GM12878 (cell line): ENCODE results near the gene SKOR2. TPM values are rescaled to one million over a fixed set of nuclear protein-coding genes. Genes with fewer than 3 reads are reported as not detected.

Source experiments
- ATAC-seq: fragments of 200-7000 bp; cut with Tn5 transposase; 3 replicates; pipeline ENCODE4 v1.9.1; 2020; ENCODE audit warnings: mild to moderate bottlenecking, moderate library complexity
- BruUV-seq: library from RNA; stranded (reverse); fragments of 400-500 nt; replicated peaks from 2 replicates; lab custom pipeline; 2021; lab: Mats Ljungman, UMichigan
- CTCF ChIA-PET: fragments of 300-600 bp; sonication (Branson Sonifier 250); formaldehyde crosslinking; extraction: SDS; loops from one replicate; lab custom pipeline; 2021; ENCODE audit warnings: inconsistent platforms; lab: Yijun Ruan, JAX
- POLR2A ChIA-PET: fragments of 350-600 bp; formaldehyde crosslinking; extraction: SDS; loops from one replicate; lab custom pipeline; 2021; ENCODE audit warnings: inconsistent platforms; lab: Charles Lee
- RAD21 ChIA-PET: fragments of 300-600 bp; sonication (Branson Sonifier 250); formaldehyde crosslinking; loops from one replicate; lab custom pipeline; 2023; ENCODE audit warnings: antibody characterized with exemption; ENCODE audit not compliant: unreplicated experiment; lab: Charles Lee
- SMC1A ChIA-PET: fragments of 300-600 bp; sonication (Branson Sonifier 250); formaldehyde crosslinking; loops from one replicate; lab custom pipeline; 2023; ENCODE audit not compliant: unreplicated experiment, uncharacterized antibody; lab: Charles Lee
- DNase-seq: peaks from one replicate; pipeline ENCODE4 v3.0.0-alpha.2; 2011; ENCODE audit warnings: low read depth, low spot score
- FAIRE-seq: peaks from 3 replicates; lab custom pipeline; 2011; peaks lifted over from hg19 to GRCh38; lab: Jason Lieb, UNC
- H2AFZ ChIP-seq: 2 replicates; pipeline ENCODE4 v1.6.0; 2011; ENCODE audit warnings: low read depth, low read length, control low read depth; ENCODE audit not compliant: control insufficient read depth
- H3K27ac ChIP-seq: 2 replicates; pipeline ENCODE4 v1.5.1; 2011; ENCODE audit warnings: control low read depth; ENCODE audit not compliant: control insufficient read depth, insufficient read depth
- H3K27me3 ChIP-seq, 2 experiments: replicated peaks in 1 of 2; 2 replicates each; pipeline versions ENCODE4 v1.6.0 to v1.6.1; 2011; ENCODE audit warnings: low read length in 1 of 2; ENCODE audit not compliant: control insufficient read depth in 2 of 2, insufficient read depth in 2 of 2
- H3K36me3 ChIP-seq, 2 experiments: 2 replicates each; pipeline ENCODE4 v1.5.1; 2011; ENCODE audit warnings: low read length in 1 of 2; ENCODE audit not compliant: control insufficient read depth in 2 of 2, insufficient read depth in 2 of 2
- H3K4me1 ChIP-seq: 2 replicates; pipeline ENCODE4 v1.6.1; 2011; ENCODE audit warnings: mild to moderate bottlenecking, low read length, moderate library complexity, mixed read lengths; ENCODE audit not compliant: control insufficient read depth, insufficient read depth
- H3K4me2 ChIP-seq: 2 replicates; pipeline ENCODE4 v1.6.0; 2011; ENCODE audit warnings: control low read depth; ENCODE audit not compliant: control insufficient read depth, insufficient read depth
- H3K4me3 ChIP-seq: fragments of 200-600 bp; sonication (generic); 2 replicates; pipeline ENCODE4 v1.5.1; 2016
- H3K79me2 ChIP-seq: 2 replicates; pipeline ENCODE4 v1.6.0; 2011; ENCODE audit warnings: low read length; ENCODE audit not compliant: control insufficient read depth, insufficient read depth
- H3K9ac ChIP-seq: 2 replicates; pipeline ENCODE4 v1.8.0; 2011; ENCODE audit warnings: low read length, control low read depth, mixed read lengths; ENCODE audit not compliant: control insufficient read depth, insufficient read depth
- H3K9me3 ChIP-seq: replicated peaks from 3 replicates; pipeline ENCODE4 v1.5.1; 2011; ENCODE audit warnings: mild to moderate bottlenecking, low read length; ENCODE audit not compliant: control insufficient read depth, insufficient read depth
- H4K20me1 ChIP-seq: 2 replicates; pipeline ENCODE4 v1.6.0; 2011; ENCODE audit not compliant: control insufficient read depth, insufficient read depth
- ETV6 ChIP-seq, 2 experiments: fragments of 450-650 bp in 1 of 2; IDR thresholded peaks in 1 of 2; conservative IDR thresholded peaks in 1 of 2; 2 replicates each; pipeline ENCODE4 v1.6.1; 2014; ENCODE audit warnings: antibody characterized with exemption in 1 of 2, borderline replicate concordance in 1 of 2, low read depth in 1 of 2, mild to moderate bottlenecking in 1 of 2, moderate library complexity in 1 of 2
- IRF5 ChIP-seq: fragments of 450-650 bp; IDR thresholded peaks from 2 replicates; pipeline ENCODE4 v1.6.1; 2017; ENCODE audit warnings: borderline replicate concordance
- NFXL1 ChIP-seq: fragments of 450-650 bp; IDR thresholded peaks from 2 replicates; pipeline ENCODE4 v1.6.1; 2017; ENCODE audit warnings: antibody characterized with exemption, mild to moderate bottlenecking, borderline replicate concordance
- NR2C2 ChIP-seq: IDR thresholded peaks from 2 replicates; pipeline ENCODE4 v1.6.1; 2011; ENCODE audit warnings: borderline replicate concordance, low read depth; ENCODE audit not compliant: control insufficient read depth, insufficient read length
- NR2F1 ChIP-seq: fragments of 450-650 bp; conservative IDR thresholded peaks from 2 replicates; pipeline ENCODE4 v1.6.1; 2017; ENCODE audit warnings: mild to moderate bottlenecking
- SREBF1 ChIP-seq: IDR thresholded peaks from 2 replicates; pipeline ENCODE4 v1.6.1; 2012; ENCODE audit warnings: mild to moderate bottlenecking, low read length
- YBX1 ChIP-seq: fragments of 450-650 bp; IDR thresholded peaks from 2 replicates; pipeline ENCODE4 v1.6.1; 2016; ENCODE audit warnings: antibody characterized with exemption
- WGBS: methylation state at CpG from one replicate; pipeline ENCODE4 v1.1.6; 2016; ENCODE audit warnings: low lambda C conversion rate; ENCODE audit not compliant: insufficient replicate concordance, insufficient coverage; ENCODE audit errors: missing lambda C conversion rate; 5-methylcytosine and 5-hydroxymethylcytosine counted together
- in situ Hi-C: fragments of 300-500 bp; cut with MboI; formaldehyde crosslinking; loops from 9 replicates; pipeline ENCODE4 v1.14.3; 2018; ENCODE audit warnings: mixed read lengths
- intact Hi-C: fragments of 100-400 bp; cut with micrococcal nuclease; formaldehyde crosslinking; loops from one replicate; pipeline ENCODE4 v1.14.2; 2022; ENCODE audit not compliant: unreplicated experiment
- polyA plus RNA-seq, 11 experiments: library from polyadenylated mRNA; depleted of rRNA in 4 of 11; unstranded in 6 of 11; stranded (reverse) in 5 of 11; fragments of >200 nt; fragmentation: Nextera tagmentation in 4 of 11; fragmentation: Illumina TruSeq in 1 of 11; extraction: Ambion mirVana in 4 of 11; extraction: Trizol in 1 of 11; gene quantifications; 1 replicate in 1 of 11; 2 replicates in 10 of 11; pipeline versions ENCODE4 v1.2.1 to v1.2.3, GENCODE V29; 2011 to 2016; ENCODE audit warnings: inconsistent platforms in 2 of 11, missing spikeins in 2 of 11, low read depth in 1 of 11
- total RNA-seq, 4 experiments: library from RNA; depleted of rRNA in 3 of 4; stranded (reverse); fragments of >200 nt in 3 of 4; fragmentation: Illumina TruSeq in 1 of 4; extraction: Trizol in 1 of 4; gene quantifications; 2 replicates each; pipeline versions ENCODE4 v1.2.1 to v1.2.3, GENCODE V29; 2013 to 2021
- TF ChIP-seq, protein P1 (sequence below): fragments of 450-650 bp; IDR thresholded peaks from 2 replicates; pipeline ENCODE4 v1.6.1; 2017; ENCODE audit warnings: mild to moderate bottlenecking
- TF ChIP-seq, protein P2 (sequence below): IDR thresholded peaks from 2 replicates; pipeline ENCODE4 v1.6.1; 2011; ENCODE audit warnings: low read depth, low read length, improper control_type of control experiment, borderline replicate concordance
- TF ChIP-seq, protein P3 (sequence below): IDR thresholded peaks from 2 replicates; pipeline ENCODE4 v1.6.1; 2011; ENCODE audit warnings: borderline replicate concordance, low read depth, mild to moderate bottlenecking, moderate library complexity, mixed read lengths, low read length; ENCODE audit not compliant: insufficient read depth; ENCODE audit errors: extremely low read length
- TF ChIP-seq, protein P4 (sequence below), 3 experiments: IDR thresholded peaks in 2 of 3; conservative IDR thresholded peaks in 1 of 3; 2 replicates each; pipeline ENCODE4 v1.5.1; 2011; ENCODE audit warnings: low read depth in 3 of 3, low read length in 3 of 3, mild to moderate bottlenecking in 3 of 3, control low read depth in 2 of 3, moderate library complexity in 2 of 3, inconsistent platforms in 1 of 3, mixed read lengths in 1 of 3; ENCODE audit not compliant: control insufficient read depth in 2 of 3, insufficient read depth in 1 of 3; ENCODE audit errors: extremely low read depth in 1 of 3

SKOR2 gene
- total and polyA plus RNA-seq, 10 of the 15 experiments (the other 5 are each of a cell fraction or from before 2014, with no cell fraction given): not detected

- Histone ChIP-seq H3K79me2 (no peaks in the 10 kb centered on the region), H3K4me2 (no peak overlapping the region), H4K20me1 (no peaks in the 10 kb centered on the region), H3K36me3 (no peaks in the 10 kb centered on the region), H3K4me1 (no peaks in the 10 kb centered on the region), H3K4me3 (no peak overlapping the region), H2AFZ (no peak overlapping the region), H3K9me3 (peaks cover 6% of the 10 kb centered on the region; the same call in 1 of the 3 replicates), H3K27me3 (peaks cover 0 to 37% of the 10 kb centered on the region in 2 experiments; a peak in 3 of 4 replicates), H3K9ac (no peak overlapping the region), H3K27ac (no peak overlapping the region)
- ChIA-PET POLR2A (no interaction called here), SMC1A (interaction anchor here (1.2 kb wide), 1 partner anchor 157 kb away, joined by 4 read pairs; no protein-coding TSS in a partner anchor), CTCF (no interaction called here), RAD21 (no interaction called here)
- TF ChIP-seq YBX1 (no peak), NR2F1 (no peak), ETV6 (conservative IDR thresholded peaks at IDR 0.05 in 1 of 2, IDR thresholded peaks at IDR 0.05 in 1 of 2; ENCODE audit: borderline replicate concordance in 1 of 2, low read depth in 1 of 2) (no peak), NFXL1 (no peak), IRF5 (no peak), NR2C2 (no peak), SREBF1 (no peak)
- TF ChIP-seq, protein P1, sequence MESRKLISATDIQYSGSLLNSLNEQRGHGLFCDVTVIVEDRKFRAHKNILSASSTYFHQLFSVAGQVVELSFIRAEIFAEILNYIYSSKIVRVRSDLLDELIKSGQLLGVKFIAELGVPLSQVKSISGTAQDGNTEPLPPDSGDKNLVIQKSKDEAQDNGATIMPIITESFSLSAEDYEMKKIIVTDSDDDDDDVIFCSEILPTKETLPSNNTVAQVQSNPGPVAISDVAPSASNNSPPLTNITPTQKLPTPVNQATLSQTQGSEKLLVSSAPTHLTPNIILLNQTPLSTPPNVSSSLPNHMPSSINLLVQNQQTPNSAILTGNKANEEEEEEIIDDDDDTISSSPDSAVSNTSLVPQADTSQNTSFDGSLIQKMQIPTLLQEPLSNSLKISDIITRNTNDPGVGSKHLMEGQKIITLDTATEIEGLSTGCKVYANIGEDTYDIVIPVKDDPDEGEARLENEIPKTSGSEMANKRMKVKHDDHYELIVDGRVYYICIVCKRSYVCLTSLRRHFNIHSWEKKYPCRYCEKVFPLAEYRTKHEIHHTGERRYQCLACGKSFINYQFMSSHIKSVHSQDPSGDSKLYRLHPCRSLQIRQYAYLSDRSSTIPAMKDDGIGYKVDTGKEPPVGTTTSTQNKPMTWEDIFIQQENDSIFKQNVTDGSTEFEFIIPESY: no peak
- TF ChIP-seq, protein P2, sequence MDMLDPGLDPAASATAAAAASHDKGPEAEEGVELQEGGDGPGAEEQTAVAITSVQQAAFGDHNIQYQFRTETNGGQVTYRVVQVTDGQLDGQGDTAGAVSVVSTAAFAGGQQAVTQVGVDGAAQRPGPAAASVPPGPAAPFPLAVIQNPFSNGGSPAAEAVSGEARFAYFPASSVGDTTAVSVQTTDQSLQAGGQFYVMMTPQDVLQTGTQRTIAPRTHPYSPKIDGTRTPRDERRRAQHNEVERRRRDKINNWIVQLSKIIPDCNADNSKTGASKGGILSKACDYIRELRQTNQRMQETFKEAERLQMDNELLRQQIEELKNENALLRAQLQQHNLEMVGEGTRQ: no peak
- TF ChIP-seq, protein P3, sequence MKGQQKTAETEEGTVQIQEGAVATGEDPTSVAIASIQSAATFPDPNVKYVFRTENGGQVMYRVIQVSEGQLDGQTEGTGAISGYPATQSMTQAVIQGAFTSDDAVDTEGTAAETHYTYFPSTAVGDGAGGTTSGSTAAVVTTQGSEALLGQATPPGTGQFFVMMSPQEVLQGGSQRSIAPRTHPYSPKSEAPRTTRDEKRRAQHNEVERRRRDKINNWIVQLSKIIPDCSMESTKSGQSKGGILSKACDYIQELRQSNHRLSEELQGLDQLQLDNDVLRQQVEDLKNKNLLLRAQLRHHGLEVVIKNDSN: no peak
- TF ChIP-seq, protein P4, sequence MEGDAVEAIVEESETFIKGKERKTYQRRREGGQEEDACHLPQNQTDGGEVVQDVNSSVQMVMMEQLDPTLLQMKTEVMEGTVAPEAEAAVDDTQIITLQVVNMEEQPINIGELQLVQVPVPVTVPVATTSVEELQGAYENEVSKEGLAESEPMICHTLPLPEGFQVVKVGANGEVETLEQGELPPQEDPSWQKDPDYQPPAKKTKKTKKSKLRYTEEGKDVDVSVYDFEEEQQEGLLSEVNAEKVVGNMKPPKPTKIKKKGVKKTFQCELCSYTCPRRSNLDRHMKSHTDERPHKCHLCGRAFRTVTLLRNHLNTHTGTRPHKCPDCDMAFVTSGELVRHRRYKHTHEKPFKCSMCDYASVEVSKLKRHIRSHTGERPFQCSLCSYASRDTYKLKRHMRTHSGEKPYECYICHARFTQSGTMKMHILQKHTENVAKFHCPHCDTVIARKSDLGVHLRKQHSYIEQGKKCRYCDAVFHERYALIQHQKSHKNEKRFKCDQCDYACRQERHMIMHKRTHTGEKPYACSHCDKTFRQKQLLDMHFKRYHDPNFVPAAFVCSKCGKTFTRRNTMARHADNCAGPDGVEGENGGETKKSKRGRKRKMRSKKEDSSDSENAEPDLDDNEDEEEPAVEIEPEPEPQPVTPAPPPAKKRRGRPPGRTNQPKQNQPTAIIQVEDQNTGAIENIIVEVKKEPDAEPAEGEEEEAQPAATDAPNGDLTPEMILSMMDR (IDR thresholded peaks at IDR 0.05 in 2 of 3, conservative IDR thresholded peaks at IDR 0.05 in 1 of 3; ENCODE audit: control insufficient read depth in 2 of 3, extremely low read depth in 1 of 3, insufficient read depth in 1 of 3, low read depth in 3 of 3, low read length in 3 of 3): no peak
- BruUV-seq: no TSS peak
- no peak for ATAC-seq
- intact Hi-C loops (no loop called here), in situ Hi-C loops (no loop called here)
- no peak for FAIRE-seq
- no peak for DNase-seq
- 54% methylated on average over 26 of the region's 26 CpGs for WGBS
These were observed 941 bp downstream of the SKOR2 start for GRCh38 chr18:47250391-47251046.
